Measurements from ENCODE around the gene TUBA1A. TPM values are rescaled to one million over a fixed set of nuclear protein-coding genes. Genes with fewer than 3 reads are reported as not detected.
"Not testable (repeated sequence)": the region's sequence is repeated elsewhere in the genome, so short reads cannot be mapped to it uniquely, and the experiment has no call there.

The TUBA1A gene
- polyA plus RNA-seq, 1 experiment, result 1,918 TPM

- POLR2A ChIA-PET, result no interaction called here
Observed at GRCh38 chr12:49219417-49220026, 30.6 kb upstream of the TUBA1A start.

GRCh38 chr12:49212572-49212971 is 23.7 kb upstream of the TUBA1A start:
- no peak overlapping the region for H3K4me3 ChIP-seq (ENCODE audit: low read depth, low read length)
- no peak for TF ChIP-seq CTCF (IDR thresholded peaks at IDR 0.05; ENCODE audit: low read depth, low read length)
- no peak overlapping the region for H3K27ac ChIP-seq (ENCODE audit: low read depth, low read length)
- CTCF ChIA-PET, result no interaction called here
- H3K27me3 ChIP-seq (ENCODE audit: control insufficient read depth, insufficient read depth, low read length), result no peaks in the 10 kb centered on the region
- DNase-seq (ENCODE audit: low read depth, low spot score), result no peak
- H3K9me3 ChIP-seq (ENCODE audit: control insufficient read depth, insufficient read depth, low read length), result no peaks in the 10 kb centered on the region
- POLR2A ChIA-PET, result no interaction called here

More at GRCh38 chr12:49219417-49220026, 30.6 kb upstream of the TUBA1A start:
- Histone ChIP-seq H3K27ac (ENCODE audit: low read depth, low read length) (no peak overlapping the region), H3K9me3 (ENCODE audit: control insufficient read depth, insufficient read depth, low read length) (no peaks in the 10 kb centered on the region), H3K27me3 (ENCODE audit: control insufficient read depth, insufficient read depth, low read length) (no peaks in the 10 kb centered on the region), H3K4me3 (ENCODE audit: low read depth, low read length) (no peak overlapping the region)
- CTCF ChIA-PET, result no interaction called here
- TF ChIP-seq CTCF (IDR thresholded peaks at IDR 0.05; ENCODE audit: low read depth, low read length), result no peak
- no peak for DNase-seq (ENCODE audit: low read depth, low spot score)

DNA sequence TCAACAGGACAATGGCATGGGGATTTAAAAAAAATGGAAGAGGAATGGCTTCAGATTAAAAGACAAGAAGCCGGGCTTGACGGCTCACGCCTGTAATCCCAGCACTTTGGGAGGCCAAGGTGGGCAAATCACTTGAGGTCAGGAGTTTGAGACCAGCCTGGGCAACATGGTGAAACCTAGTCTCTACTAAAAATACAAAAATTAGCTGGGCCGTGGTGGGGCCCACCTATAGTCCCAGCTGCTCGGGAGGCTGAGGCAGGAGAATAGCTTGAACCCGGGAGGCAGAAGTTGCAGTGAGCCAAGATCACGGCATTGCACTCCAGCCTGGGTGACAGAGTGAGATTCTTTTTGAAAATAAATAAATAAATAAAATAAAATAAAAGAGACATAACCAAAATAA is 21.8 kb upstream of the TUBA1A start:
- H3K9me3 ChIP-seq (ENCODE audit: control insufficient read depth, insufficient read depth, low read length); POLR2A ChIA-PET; H3K27me3 ChIP-seq (ENCODE audit: control insufficient read depth, insufficient read depth, low read length); CTCF ChIA-PET; H3K4me3 ChIP-seq (ENCODE audit: low read depth, low read length); H3K27ac ChIP-seq (ENCODE audit: low read depth, low read length); DNase-seq (ENCODE audit: low read depth, low spot score): not testable (repeated sequence)

GRCh38 chr12:49208676-49209075 is 19.8 kb upstream of the TUBA1A start:
- Histone ChIP-seq H3K27ac (ENCODE audit: low read depth, low read length) (no peak overlapping the region), H3K4me3 (ENCODE audit: low read depth, low read length) (no peak overlapping the region), H3K9me3 (ENCODE audit: control insufficient read depth, insufficient read depth, low read length) (no peaks in the 10 kb centered on the region), H3K27me3 (ENCODE audit: control insufficient read depth, insufficient read depth, low read length) (no peaks in the 10 kb centered on the region)
- POLR2A ChIA-PET, result interaction anchor here (0.6 to 1.1 kb wide), 2 partner anchors 20 to 27 kb away, joined by 3 to 5 read pairs; partner anchors contain the start of gene TUBA1A
- no peak for DNase-seq (ENCODE audit: low read depth, low spot score)
- CTCF ChIA-PET, result interaction anchor here (0.8 to 1.7 kb wide), 2 partner anchors 14 to 27 kb away, joined by 3 to 6 read pairs; no protein-coding TSS in a partner anchor
- no peak for TF ChIP-seq CTCF (IDR thresholded peaks at IDR 0.05; ENCODE audit: low read depth, low read length)

DNA sequence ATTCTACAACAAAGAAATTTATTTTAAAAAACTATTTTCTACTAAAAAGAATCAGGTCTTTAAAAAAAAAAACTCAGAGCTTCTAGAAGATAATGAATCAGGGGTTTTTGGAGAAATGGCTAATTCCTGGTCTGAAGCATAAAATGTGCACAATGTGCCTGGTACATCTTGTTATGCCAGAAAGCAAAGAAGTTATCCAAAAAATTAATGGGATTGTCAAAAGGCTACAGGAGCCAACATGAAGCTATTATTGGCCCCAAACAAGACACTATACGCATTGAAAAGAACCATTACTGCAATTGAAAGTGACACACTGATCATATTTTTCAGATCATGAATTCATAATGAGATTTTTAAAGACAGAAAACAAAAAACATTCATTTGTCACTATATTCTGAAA is 19.3 kb upstream of the TUBA1A start:
- TF ChIP-seq CTCF (IDR thresholded peaks at IDR 0.05; ENCODE audit: low read depth, low read length), result no peak
- no peak overlapping the region for H3K27ac ChIP-seq (ENCODE audit: low read depth, low read length)
- H3K9me3 ChIP-seq (ENCODE audit: control insufficient read depth, insufficient read depth, low read length), result no peaks in the 10 kb centered on the region
- no peak overlapping the region for H3K4me3 ChIP-seq (ENCODE audit: low read depth, low read length)
- ChIA-PET CTCF (interaction anchor here (1.7 kb wide), 1 partner anchor 15 kb away, joined by 6 read pairs; no protein-coding TSS in a partner anchor), POLR2A (interaction anchor here (0.6 to 1.1 kb wide), 2 partner anchors 19 to 27 kb away, joined by 3 to 5 read pairs; partner anchors contain the start of gene TUBA1A)
- no peaks in the 10 kb centered on the region for H3K27me3 ChIP-seq (ENCODE audit: control insufficient read depth, insufficient read depth, low read length)
- no peak for DNase-seq (ENCODE audit: low read depth, low spot score)

All from AG04450 (cell line).